ENCODE results near the gene ATP2C2. TPM values are rescaled to one million over a fixed set of nuclear protein-coding genes. Genes with fewer than 3 reads are reported as not detected.

ATP2C2 gene
- total RNA-seq, 1 donor from 2014 or later = 17.9 TPM

DNA sequence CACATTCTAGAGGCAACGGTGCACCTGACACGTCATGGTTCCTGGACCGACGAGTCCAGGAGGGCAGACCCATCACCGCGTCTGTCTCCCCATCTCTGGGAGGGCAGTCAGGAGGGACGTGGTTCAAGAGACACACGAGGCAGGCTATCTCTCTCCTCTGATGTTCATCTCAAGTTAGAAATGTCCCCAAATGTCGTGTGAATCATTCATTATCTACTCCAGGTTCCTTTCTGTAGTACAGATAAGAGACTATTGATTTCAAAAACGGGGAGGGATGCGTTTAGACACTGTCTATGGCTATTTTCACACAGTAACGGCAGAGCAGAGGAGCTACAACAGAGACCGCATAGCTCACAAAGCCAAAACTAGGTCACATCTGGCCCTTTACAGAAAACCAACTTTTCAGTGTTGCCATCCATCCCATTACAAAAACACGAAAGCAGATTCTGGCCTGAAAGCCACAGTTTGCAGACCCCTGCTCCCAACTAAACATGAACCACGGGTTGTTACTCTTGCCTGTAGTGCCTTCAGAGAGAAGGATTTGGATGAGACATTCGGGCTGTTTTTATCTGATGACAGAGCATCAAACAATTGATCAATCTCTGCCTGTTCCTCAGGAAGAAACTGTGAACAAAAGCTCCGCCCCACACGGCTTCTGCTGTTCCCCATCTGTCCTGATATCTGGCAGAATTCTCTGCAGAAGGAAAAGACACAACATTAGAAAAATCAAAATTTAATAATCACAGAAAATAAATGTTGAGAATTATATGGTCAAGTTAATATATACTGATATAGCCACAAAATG lies 129.3 kb downstream of the ATP2C2 start:
- TF ChIP-seq CTCF (IDR thresholded peaks at IDR 0.05; ENCODE audit: insufficient read depth, low read length, poor library complexity, severe bottlenecking) = no peak
- Histone ChIP-seq H3K27me3 (ENCODE audit: control insufficient read depth, insufficient read depth, low read length) (no peaks in the 10 kb centered on the region), H3K36me3 (ENCODE audit: control insufficient read depth, insufficient read depth, low read length) (no peaks in the 10 kb centered on the region), H3K4me3 (ENCODE audit: low read depth, low read length) (no peak overlapping the region)
- DNase-seq (ENCODE audit: low read depth) = no peak

DNA sequence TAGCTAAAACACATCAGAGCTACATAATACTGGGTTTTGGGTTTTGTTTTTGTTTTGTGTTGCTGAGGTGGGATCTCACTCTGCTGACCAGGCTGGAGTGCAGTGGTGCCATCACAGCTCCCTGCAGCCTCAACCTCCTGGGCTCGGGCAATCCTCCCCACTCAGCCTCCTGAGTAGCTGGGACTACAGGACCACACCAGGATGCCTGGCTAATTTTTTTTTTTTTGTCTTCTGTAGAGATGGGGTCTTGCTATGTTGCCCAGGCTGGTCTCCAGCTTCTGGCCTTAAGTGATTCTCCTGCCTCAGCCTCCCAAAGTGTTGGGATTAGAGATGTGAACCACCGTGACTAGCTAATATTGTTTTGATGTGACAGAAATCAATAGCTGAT lies 129.9 kb downstream of the ATP2C2 start:
- DNase-seq (ENCODE audit: low read depth) = no peak
- no peak overlapping the region for H3K4me3 ChIP-seq (ENCODE audit: low read depth, low read length)
- H3K27me3 ChIP-seq (ENCODE audit: control insufficient read depth, insufficient read depth, low read length) = no peaks in the 10 kb centered on the region
- no peaks in the 10 kb centered on the region for H3K36me3 ChIP-seq (ENCODE audit: control insufficient read depth, insufficient read depth, low read length)
- TF ChIP-seq CTCF (IDR thresholded peaks at IDR 0.05; ENCODE audit: insufficient read depth, low read length, poor library complexity, severe bottlenecking) = no peak

DNA sequence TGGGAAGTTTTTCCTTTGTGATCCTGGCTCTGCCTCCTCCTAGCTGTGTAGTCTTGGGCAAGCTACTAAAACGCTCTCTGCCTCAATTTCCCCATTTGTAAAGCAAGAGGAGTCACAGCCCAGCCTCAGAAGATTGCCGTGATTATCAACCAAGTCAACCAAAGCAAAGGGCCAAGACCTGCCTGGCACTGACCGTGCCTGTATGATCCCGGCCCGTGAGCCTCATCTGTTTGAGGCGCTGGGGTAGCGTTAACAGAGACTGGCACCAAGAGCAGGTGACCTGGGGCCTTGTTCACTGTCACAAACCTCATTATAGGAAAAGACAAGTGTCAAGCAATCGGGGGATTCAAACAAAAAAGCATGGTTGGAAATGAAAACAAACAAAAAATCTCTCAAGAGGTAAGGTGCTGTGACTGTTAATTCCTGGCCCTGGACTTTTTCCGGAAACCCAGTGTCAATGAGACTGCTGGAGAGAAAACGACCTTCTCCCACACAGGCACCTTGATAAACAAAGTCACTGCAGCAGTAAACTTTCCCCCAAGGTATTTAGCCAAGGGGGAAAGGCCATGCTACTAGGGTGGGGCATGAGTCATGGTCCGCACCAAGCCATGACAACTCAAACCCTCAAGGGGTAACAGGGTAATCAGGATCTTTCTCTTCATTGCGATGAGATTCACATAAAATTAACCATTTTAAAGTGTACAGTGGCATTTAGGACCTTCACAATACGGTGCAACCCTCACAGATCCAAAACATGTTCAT lies 130.7 kb downstream of the ATP2C2 start:
- no peak for DNase-seq (ENCODE audit: low read depth)
- no peaks in the 10 kb centered on the region for H3K36me3 ChIP-seq (ENCODE audit: control insufficient read depth, insufficient read depth, low read length)
- no peak overlapping the region for H3K4me3 ChIP-seq (ENCODE audit: low read depth, low read length)
- no peaks in the 10 kb centered on the region for H3K27me3 ChIP-seq (ENCODE audit: control insufficient read depth, insufficient read depth, low read length)
- no peak for TF ChIP-seq CTCF (IDR thresholded peaks at IDR 0.05; ENCODE audit: insufficient read depth, low read length, poor library complexity, severe bottlenecking)

DNA sequence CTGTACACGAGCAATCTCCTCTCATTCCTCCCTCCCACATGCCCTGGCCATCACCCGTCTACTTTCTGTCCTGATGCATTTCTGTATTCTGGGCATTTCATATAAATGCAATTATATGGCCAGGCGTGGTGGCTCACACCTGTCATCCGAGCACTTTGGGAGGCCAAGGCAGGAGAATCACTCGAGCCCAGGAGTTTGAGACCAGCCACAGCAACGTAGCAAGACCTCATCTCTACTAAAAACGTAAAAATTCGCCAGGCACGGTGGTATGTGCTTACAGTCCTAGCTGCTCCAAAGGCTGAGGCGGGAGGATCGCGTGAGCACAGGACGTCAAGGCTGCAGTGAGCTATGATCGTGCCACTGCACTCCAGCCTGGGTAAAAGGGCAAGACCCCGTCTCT lies 131.3 kb downstream of the ATP2C2 start:
- no peaks in the 10 kb centered on the region for H3K27me3 ChIP-seq (ENCODE audit: control insufficient read depth, insufficient read depth, low read length)
- no peak overlapping the region for H3K4me3 ChIP-seq (ENCODE audit: low read depth, low read length)
- TF ChIP-seq CTCF (IDR thresholded peaks at IDR 0.05; ENCODE audit: insufficient read depth, low read length, poor library complexity, severe bottlenecking) = no peak
- DNase-seq (ENCODE audit: low read depth) = no peak
- H3K36me3 ChIP-seq (ENCODE audit: control insufficient read depth, insufficient read depth, low read length) = no peaks in the 10 kb centered on the region

DNA sequence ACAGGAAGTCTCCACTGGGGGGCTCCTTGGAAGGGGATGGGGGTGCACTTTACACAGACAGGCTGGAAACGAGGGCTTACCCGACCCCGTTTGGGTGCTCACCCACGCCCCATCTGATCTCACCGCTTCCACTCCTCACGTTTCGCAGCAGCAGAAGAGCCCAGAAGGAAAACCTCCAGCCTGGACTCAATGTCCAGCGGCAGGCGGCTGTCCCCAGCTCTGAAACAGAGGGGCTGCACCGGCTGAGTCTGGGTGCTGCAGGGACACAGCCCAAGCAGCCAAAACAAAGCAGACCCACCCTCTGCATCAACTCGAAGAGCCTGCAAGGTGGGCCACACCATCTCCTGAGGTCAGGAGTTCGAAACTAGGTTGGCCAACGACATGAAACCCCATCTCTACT lies 132.2 kb downstream of the ATP2C2 start:
- no peak for TF ChIP-seq CTCF (IDR thresholded peaks at IDR 0.05; ENCODE audit: insufficient read depth, low read length, poor library complexity, severe bottlenecking)
- no peaks in the 10 kb centered on the region for H3K36me3 ChIP-seq (ENCODE audit: control insufficient read depth, insufficient read depth, low read length)
- no peak overlapping the region for H3K4me3 ChIP-seq (ENCODE audit: low read depth, low read length)
- no peaks in the 10 kb centered on the region for H3K27me3 ChIP-seq (ENCODE audit: control insufficient read depth, insufficient read depth, low read length)
- DNase-seq (ENCODE audit: low read depth) = no peak

Measured in kidney epithelial cell (primary cell).